B cell (primary cell): Measurements from ENCODE around the gene ACAP2. TPM values are rescaled to one million over a fixed set of nuclear protein-coding genes. Genes with fewer than 3 reads are reported as not detected.

Source experiments
- ATAC-seq: fragments of 200-7000 bp; cut with Tn5 transposase; one replicate; pipeline ENCODE4 v1.10.0; 2021; ENCODE audit warnings: low read depth, mild to moderate bottlenecking, moderate number of reproducible peaks, moderate library complexity
- CTCF ChIA-PET: fragments of 350-600 bp; sonication (Branson Sonifier 250); formaldehyde crosslinking; loops from one replicate; lab custom pipeline; 2021; ENCODE audit warnings: antibody characterized with exemption, inconsistent platforms; lab: Charles Lee
- POLR2A ChIA-PET: fragments of 350-600 bp; sonication (Branson Sonifier 250); formaldehyde crosslinking; loops from one replicate; lab custom pipeline; 2021; ENCODE audit warnings: antibody characterized with exemption; lab: Charles Lee
- DNase-seq: peaks from one replicate; pipeline ENCODE4 v3.0.0; 2013
- H2AFZ ChIP-seq: 2 replicates; pipeline ENCODE4 v1.6.1; 2012; ENCODE audit warnings: mild to moderate bottlenecking, low read depth, low read length; ENCODE audit not compliant: insufficient read depth, poor library complexity, severe bottlenecking
- H3K27ac ChIP-seq, 2 donors: 1 replicate in 1 of 2; 2 replicates in 1 of 2; pipeline ENCODE4 v1.5.1; 2012 to 2013; ENCODE audit warnings: low read length in 2 of 2, mild to moderate bottlenecking in 2 of 2, moderate library complexity in 1 of 2
- H3K27me3 ChIP-seq, 4 experiments: fragments of 200-600 bp in 1 of 4; sonication (generic) in 1 of 4; replicated peaks in 1 of 4; 1 replicate in 2 of 4; 2 replicates in 2 of 4; pipeline versions ENCODE4 v1.6.1 to v1.7.0; 2013 to 2016; ENCODE audit warnings: low read length in 3 of 4, mild to moderate bottlenecking in 2 of 4, mixed read lengths in 1 of 4, moderate library complexity in 1 of 4; ENCODE audit not compliant: insufficient read depth in 4 of 4, control insufficient read depth in 3 of 4; ENCODE audit errors: control extremely low read depth in 1 of 4
- H3K36me3 ChIP-seq, 2 experiments: replicated peaks in 1 of 2; 1 replicate in 1 of 2; 2 replicates in 1 of 2; pipeline versions ENCODE4 v1.6.1 to v1.7.1; 2013; ENCODE audit warnings: low read length in 1 of 2; ENCODE audit not compliant: insufficient read depth in 2 of 2, control insufficient read depth in 1 of 2; ENCODE audit errors: control extremely low read depth in 1 of 2, extremely low read depth in 1 of 2
- H3K4me1 ChIP-seq, 2 donors: fragments of 200-600 bp in 1 of 2; sonication (generic) in 1 of 2; 1 replicate in 1 of 2; 2 replicates in 1 of 2; pipeline versions ENCODE4 v1.5.1 to v1.6.1; 2013 to 2017; ENCODE audit warnings: low read length in 2 of 2; ENCODE audit not compliant: control insufficient read depth in 2 of 2, insufficient read depth in 2 of 2
- H3K4me2 ChIP-seq: replicated peaks from 2 replicates; pipeline ENCODE3; 2012; ENCODE audit warnings: mild to moderate bottlenecking, low read depth, low read length; ENCODE audit not compliant: poor library complexity, severe bottlenecking
- H3K4me3 ChIP-seq, 5 experiments: fragments of 200-600 bp in 1 of 5; sonication (generic) in 1 of 5; 1 replicate in 3 of 5; 2 replicates in 2 of 5; pipeline versions ENCODE4 v1.5.1 to v1.7.0; 2011 to 2016; ENCODE audit warnings: low read length in 4 of 5, mild to moderate bottlenecking in 4 of 5, low read depth in 2 of 5, control low read depth in 1 of 5, moderate library complexity in 1 of 5; ENCODE audit not compliant: insufficient read depth in 1 of 5; ENCODE audit errors: control extremely low read depth in 1 of 5, extremely low read depth in 1 of 5
- H3K79me2 ChIP-seq: fragments of 200-600 bp; sonication (generic); one replicate; pipeline ENCODE4 v1.6.0; 2016; ENCODE audit warnings: low read length; ENCODE audit not compliant: control insufficient read depth, insufficient read depth
- H3K9ac ChIP-seq: fragments of 200-600 bp; sonication (generic); 2 replicates; pipeline ENCODE4 v1.6.1; 2017; ENCODE audit warnings: mild to moderate bottlenecking, low read length, moderate library complexity
- H3K9me3 ChIP-seq, 3 donors: one replicate each; pipeline versions ENCODE4 v1.6.1 to v1.7.1; 2013; ENCODE audit warnings: low read length in 2 of 3; ENCODE audit not compliant: control insufficient read depth in 2 of 3, insufficient read depth in 1 of 3; ENCODE audit errors: control extremely low read depth in 1 of 3
- H4K20me1 ChIP-seq: 2 replicates; pipeline ENCODE4 v1.6.0; 2012; ENCODE audit warnings: mild to moderate bottlenecking, low read length; ENCODE audit not compliant: insufficient read depth, control insufficient read depth, poor library complexity, severe bottlenecking
- H3K27ac Mint-ChIP-seq: one replicate; pipeline ENCODE4 v1.8.0; 2021; ENCODE audit warnings: mixed read lengths
- H3K27me3 Mint-ChIP-seq: one replicate; pipeline ENCODE4 v1.8.0; 2021; ENCODE audit warnings: mixed read lengths
- H3K4me1 Mint-ChIP-seq: one replicate; pipeline ENCODE4 v1.8.0; 2021; ENCODE audit warnings: mixed read lengths
- H3K4me3 Mint-ChIP-seq: one replicate; pipeline ENCODE4 v1.8.0; 2021; ENCODE audit warnings: mixed read lengths
- H3K9me3 Mint-ChIP-seq: one replicate; pipeline ENCODE4 v1.8.0; 2022; ENCODE audit warnings: mixed read lengths; ENCODE audit not compliant: insufficient read depth
- EZH2 ChIP-seq: IDR thresholded peaks from 2 replicates; pipeline ENCODE4 v1.6.1; 2012; ENCODE audit warnings: borderline replicate concordance, low read depth, mild to moderate bottlenecking, moderate library complexity, low read length; ENCODE audit not compliant: insufficient read depth, poor library complexity, severe bottlenecking
- WGBS: methylation state at CpG from one replicate; pipeline ENCODE4 v1.1.5; 2013; ENCODE audit warnings: missing lambda C conversion rate; ENCODE audit not compliant: insufficient coverage; 5-methylcytosine and 5-hydroxymethylcytosine counted together
- intact Hi-C: fragments of 100-400 bp; cut with micrococcal nuclease; formaldehyde crosslinking; loops from one replicate; pipeline ENCODE4 v1.10.0; 2022
- polyA plus RNA-seq: library from polyadenylated mRNA; depleted of rRNA; stranded (reverse); fragments of >200 nt; gene quantifications from 2 replicates; pipeline ENCODE4 v1.2.3, GENCODE V29; 2012
- total RNA-seq, 2 donors: library from RNA; stranded (reverse); fragments of 120-200 nt in 1 of 2; gene quantifications; 1 replicate in 1 of 2; 2 replicates in 1 of 2; pipeline versions ENCODE4 v1.2.3 to v1.2.4, GENCODE V29; 2013 to 2022
- TF ChIP-seq, protein P1 (sequence below): fragments of 200-600 bp; IDR thresholded peaks from one replicate; pipeline ENCODE4 v1.8.0; 2022; ENCODE audit warnings: antibody characterized with exemption, mild to moderate bottlenecking

Gene ACAP2
- total and polyA plus RNA-seq, 2 donors (not counting 1 experiment from before 2014, with no cell fraction given) = 18.6 to 113 TPM

DNA sequence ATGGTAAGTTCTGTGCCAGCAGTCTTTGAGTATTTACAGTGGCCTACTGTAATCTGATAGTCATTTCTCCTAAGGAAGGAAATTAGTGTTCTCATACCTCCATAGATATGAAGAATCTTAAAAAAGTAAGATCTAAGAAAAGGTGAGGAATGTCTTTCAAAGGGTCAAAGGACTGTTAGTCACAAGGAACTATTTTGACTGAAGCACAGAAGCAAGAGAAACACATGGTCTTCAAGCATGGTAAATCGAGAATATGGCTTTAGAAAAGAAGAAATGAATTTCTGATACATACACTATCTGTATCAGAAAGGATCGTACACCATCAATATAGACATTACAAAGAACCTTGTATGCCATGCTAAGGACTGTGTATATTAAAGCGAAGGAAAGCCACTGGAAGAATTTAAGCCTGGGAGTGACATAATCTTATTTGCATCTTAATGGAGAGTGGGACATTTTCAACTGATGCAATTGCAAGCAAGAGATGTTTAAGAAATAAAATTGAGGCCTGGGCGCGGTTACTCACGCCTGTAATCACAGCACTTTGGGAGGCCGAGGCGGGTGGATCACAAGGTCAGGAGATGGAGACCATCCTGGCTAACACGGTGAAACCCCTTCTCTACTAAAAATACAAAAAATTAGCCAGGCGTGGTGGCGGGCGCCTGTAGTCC lies 5.5 kb upstream of the ACAP2 start:
- Histone ChIP-seq H3K79me2 (no peaks in the 10 kb centered on the region), H2AFZ (no peak overlapping the region), H3K36me3 (no peaks in the 10 kb centered on the region), H3K4me3 (no peak overlapping the region), H4K20me1 (no peaks in the 10 kb centered on the region), H3K9ac (no peak overlapping the region), H3K4me2 (no peak overlapping the region), H3K4me1 (peaks cover 4 to 7% of the 10 kb centered on the region in 2 donors), H3K9me3 (no peaks in the 10 kb centered on the region), H3K27ac (no peak overlapping the region), H3K27me3 (no peaks in the 10 kb centered on the region)
- TF ChIP-seq, protein P1, sequence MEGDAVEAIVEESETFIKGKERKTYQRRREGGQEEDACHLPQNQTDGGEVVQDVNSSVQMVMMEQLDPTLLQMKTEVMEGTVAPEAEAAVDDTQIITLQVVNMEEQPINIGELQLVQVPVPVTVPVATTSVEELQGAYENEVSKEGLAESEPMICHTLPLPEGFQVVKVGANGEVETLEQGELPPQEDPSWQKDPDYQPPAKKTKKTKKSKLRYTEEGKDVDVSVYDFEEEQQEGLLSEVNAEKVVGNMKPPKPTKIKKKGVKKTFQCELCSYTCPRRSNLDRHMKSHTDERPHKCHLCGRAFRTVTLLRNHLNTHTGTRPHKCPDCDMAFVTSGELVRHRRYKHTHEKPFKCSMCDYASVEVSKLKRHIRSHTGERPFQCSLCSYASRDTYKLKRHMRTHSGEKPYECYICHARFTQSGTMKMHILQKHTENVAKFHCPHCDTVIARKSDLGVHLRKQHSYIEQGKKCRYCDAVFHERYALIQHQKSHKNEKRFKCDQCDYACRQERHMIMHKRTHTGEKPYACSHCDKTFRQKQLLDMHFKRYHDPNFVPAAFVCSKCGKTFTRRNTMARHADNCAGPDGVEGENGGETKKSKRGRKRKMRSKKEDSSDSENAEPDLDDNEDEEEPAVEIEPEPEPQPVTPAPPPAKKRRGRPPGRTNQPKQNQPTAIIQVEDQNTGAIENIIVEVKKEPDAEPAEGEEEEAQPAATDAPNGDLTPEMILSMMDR = no peak
- TF ChIP-seq EZH2 = no peak
- ATAC-seq (no peak), DNase-seq (no peak)
- Mint-ChIP-seq H3K9me3 (no peaks in the 10 kb centered on the region), H3K27me3 (no peaks in the 10 kb centered on the region), H3K4me1 (peaks cover 9% of the 10 kb centered on the region), H3K27ac (no peak overlapping the region), H3K4me3 (no peak overlapping the region)
- CTCF ChIA-PET = no interaction called here
- WGBS = 100% methylated on average over 1 of the region's 12 CpGs
- intact Hi-C loops = no loop called here
- POLR2A ChIA-PET = no interaction called here

DNA sequence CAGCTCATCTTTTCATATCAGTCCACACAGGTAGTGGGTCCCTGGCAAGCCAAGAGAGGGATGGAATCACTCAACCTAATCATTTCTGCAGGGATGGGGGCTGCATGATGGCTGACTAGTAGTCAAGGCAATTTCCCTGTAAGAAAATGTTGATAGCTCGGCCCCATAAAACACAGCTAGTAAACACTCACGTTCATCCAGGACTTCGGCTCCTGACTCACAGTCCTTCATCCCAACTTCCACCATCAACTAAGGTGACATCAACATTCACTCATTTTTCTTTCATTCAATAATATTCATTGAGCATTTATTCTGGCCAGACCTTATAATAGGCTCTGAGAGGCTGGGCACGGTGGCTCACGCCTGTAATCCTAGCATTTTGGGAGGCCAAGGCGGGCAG lies 4.4 kb upstream of the ACAP2 start:
- 94% methylated on average over 3 of the region's 6 CpGs for WGBS
- DNase-seq = no peak
- intact Hi-C loops = no loop called here
- ChIA-PET POLR2A (no interaction called here), CTCF (no interaction called here)
- Histone ChIP-seq H3K9me3 (no peaks in the 10 kb centered on the region), H3K36me3 (no peaks in the 10 kb centered on the region), H3K27me3 (no peaks in the 10 kb centered on the region), H4K20me1 (no peaks in the 10 kb centered on the region), H3K9ac (no peak overlapping the region), H3K79me2 (no peaks in the 10 kb centered on the region), H3K4me2 (no peak overlapping the region), H3K27ac (no peak overlapping the region), H3K4me1 (peaks cover 5 to 7% of the 10 kb centered on the region in 2 donors), H3K4me3 (no peak overlapping the region), H2AFZ (no peak overlapping the region)
- Mint-ChIP-seq H3K4me3 (no peak overlapping the region), H3K4me1 (peaks cover 12% of the 10 kb centered on the region), H3K9me3 (no peaks in the 10 kb centered on the region), H3K27me3 (no peaks in the 10 kb centered on the region), H3K27ac (no peak overlapping the region)
- no peak for ATAC-seq
- TF ChIP-seq, protein P1 = no peak
- no peak for TF ChIP-seq EZH2
